ENCODE measurements around the gene MIPOL1. TPM values are rescaled to one million over a fixed set of nuclear protein-coding genes. Genes with fewer than 3 reads are reported as not detected.

MIPOL1 gene
- total and polyA plus RNA-seq, 2 of the 4 experiments (the other 2 are of a cell fraction), result 2.7 to 5.9 TPM

GRCh38 chr14:37196604-37197420 is 925 bp upstream of the MIPOL1 start:
- Histone ChIP-seq H3K14ac (replicated peaks; ENCODE audit: low read depth, low read length) (no peak overlapping the region), H3K4me1 (ENCODE audit: control insufficient read depth, insufficient read depth, low read length) (no peaks in the 10 kb centered on the region; the same call in 1 of the 2 replicates), H2AFZ (replicated peaks; ENCODE audit: low read length, poor library complexity) (no peak overlapping the region), H2AK9ac (replicated peaks; ENCODE audit: low read depth, low read length, poor library complexity) (no peak overlapping the region), H3K4me3 (ENCODE audit: insufficient read depth, low read depth, low read length) (peak overlapping the region; percentile 67), H4K91ac (ENCODE audit: insufficient read depth, low read depth, low read length) (peak overlapping the region; percentile 76), H4K20me1 (ENCODE audit: insufficient read depth, low read length) (no peaks in the 10 kb centered on the region), H4K5ac (ENCODE audit: low read depth, low read length) (peak overlapping the region; percentile 42), H3K23ac (ENCODE audit: low read depth, low read length) (peak overlapping the region; percentile 73; the same call in 1 of the 2 replicates), H4K8ac (ENCODE audit: low read depth in 2 of 2, low read length in 2 of 2) (peak overlapping the region; percentile 86 to 91), H2BK20ac (ENCODE audit: low read depth, low read length) (no peak overlapping the region; the same call in 1 of the 2 replicates), H3K18ac (ENCODE audit: low read depth, low read length) (no peak overlapping the region; the same call in 1 of the 2 replicates), H2BK120ac (ENCODE audit: low read depth, low read length) (peak overlapping the region; percentile 32; the same call in 1 of the 2 replicates), H3K9ac (ENCODE audit: low read depth, low read length) (peak overlapping the region; percentile 94), H2AK5ac (ENCODE audit: low read depth, low read length) (0 out of 2 replicates have a peak overlapping the region, but pooled peaks have one; percentile 72), H3K4ac (ENCODE audit: low read depth, low read length) (peak overlapping the region; percentile 90), H3K56ac (ENCODE audit: extremely low read depth, insufficient read depth, low read length) (no peak overlapping the region), H3K36me3 (ENCODE audit: control insufficient read depth, insufficient read depth, low read length) (no peaks in the 10 kb centered on the region), H3K9me3 (ENCODE audit: control insufficient read depth, insufficient read depth, low read length) (no peaks in the 10 kb centered on the region), H3K27ac (ENCODE audit: insufficient read depth, low read length) (peak overlapping the region; percentile 89; the same call in 1 of the 2 replicates), H2BK5ac (ENCODE audit: low read depth, low read length, poor library complexity, severe bottlenecking) (peak overlapping the region; percentile 79), H3K27me3 (ENCODE audit: control insufficient read depth, insufficient read depth, low read length) (no peaks in the 10 kb centered on the region), H3K9me1 (ENCODE audit: insufficient read depth, low read length) (no peaks in the 10 kb centered on the region; the same call in 1 of the 2 replicates), H2BK15ac (ENCODE audit: low read depth, low read length) (no peak overlapping the region; the same call in 1 of the 3 replicates), H3K4me2 (ENCODE audit: low read depth, low read length) (peak overlapping the region; percentile 80), H3K79me1 (ENCODE audit: low read depth in 1 of 2, low read length in 2 of 2) (peaks cover 10 to 12% of the 10 kb centered on the region in 2 experiments; a peak in 3 of 4 replicates)
- no peak for ATAC-seq (ENCODE audit: low read depth)
- in situ Hi-C loops (cut with MboI; ENCODE audit: low sequenced_read_pairs) (no loop called here), intact Hi-C loops (cut with micrococcal nuclease) (loop anchor here (1.0 kb wide), 1 partner anchor 25 kb away; the partner anchor contains the start of gene SLC25A21), dilution Hi-C loops (cut with HindIII; ENCODE audit: low sequenced_read_pairs, unreplicated experiment) (no loop called here)
- no peak for DNase-seq
- CTCF ChIA-PET, result interaction anchor here (1.0 kb wide), 1 partner anchor 33 kb away, joined by 3 read pairs; no protein-coding TSS in a partner anchor
- POLR2A ChIA-PET (ENCODE audit: unreplicated experiment), result interaction anchor here (1.0 kb wide), 1 partner anchor 25 kb away, joined by 15 read pairs; the partner anchor contains the start of gene SLC25A21
- no TSS peak for BruUV-seq (replicated peaks)
- 100% methylated on average over 11 of the region's 17 CpGs; no CpG with 5 or more reads in 1 of the 2 experiments for WGBS, 2 experiments (ENCODE audit: extremely low coverage in 2 of 2, insufficient read length in 1 of 2)
- no peak for TF ChIP-seq RAD21 (IDR thresholded peaks at IDR 0.05; ENCODE audit: low read length)
- TF ChIP-seq USF2 (IDR thresholded peaks at IDR 0.05; ENCODE audit: low read depth, low read length), result no peak
- no peak for TF ChIP-seq MAFK (IDR thresholded peaks at IDR 0.05; ENCODE audit: low read depth, low read length)
- no peak for TF ChIP-seq MAZ (IDR thresholded peaks at IDR 0.05; ENCODE audit: borderline replicate concordance, low read depth, low read length)
- TF ChIP-seq FOS (IDR thresholded peaks at IDR 0.05; ENCODE audit: low read depth, low read length), result no peak
- TF ChIP-seq CHD1 (IDR thresholded peaks at IDR 0.05; ENCODE audit: low read depth, low read length), result no peak
- TF ChIP-seq ELK1 (IDR thresholded peaks at IDR 0.05; ENCODE audit: borderline replicate concordance, low read depth, low read length), result no peak
- TF ChIP-seq NFE2L2 (IDR thresholded peaks at IDR 0.05; ENCODE audit: low read depth, low read length), result no peak
- TF ChIP-seq CTCF (conservative IDR thresholded peaks at IDR 0.05; ENCODE audit: low read depth, low read length), result no peak
- TF ChIP-seq RCOR1 (IDR thresholded peaks at IDR 0.05; ENCODE audit: insufficient replicate concordance, low read length), result no peak
- no peak for TF ChIP-seq POLR2A (IDR thresholded peaks at IDR 0.05; ENCODE audit: low read depth, low read length)
- TF ChIP-seq CEBPB (IDR thresholded peaks at IDR 0.05; ENCODE audit: low read depth, low read length), result no peak
- no peak for TF ChIP-seq MXI1 (IDR thresholded peaks at IDR 0.05; ENCODE audit: borderline replicate concordance, low read depth, low read length)
